Left ventricle myocardium inferior (tissue), 1 donor: ENCODE measurements around the gene BOK. TPM values are rescaled to one million over a fixed set of nuclear protein-coding genes. Genes with fewer than 3 reads are reported as not detected.
A peak's percentile ranks its signal among the peaks of the same experiment; 100 is the strongest.

Source experiments
- DNase-seq: peaks from one replicate; pipeline ENCODE4 v3.0.0-alpha.2; 2020
- H3K27ac ChIP-seq: fragments of 200-600 bp; replicated peaks from 2 replicates; pipeline ENCODE4 v1.8.0; 2021
- H3K27me3 ChIP-seq: fragments of 200-600 bp; 2 replicates; pipeline ENCODE4 v1.8.0; 2021; ENCODE audit warnings: low read depth
- H3K36me3 ChIP-seq: fragments of 200-600 bp; 2 replicates; pipeline ENCODE4 v1.8.0; 2021
- H3K4me1 ChIP-seq: fragments of 200-600 bp; 2 replicates; pipeline ENCODE4 v1.8.0; 2021
- H3K4me3 ChIP-seq: fragments of 200-600 bp; 2 replicates; pipeline ENCODE4 v1.8.0; 2021; ENCODE audit warnings: mild to moderate bottlenecking, moderate library complexity
- H3K9me3 ChIP-seq: fragments of 200-600 bp; replicated peaks from 2 replicates; pipeline ENCODE4 v1.8.0; 2021
- intact Hi-C: fragments of 100-400 bp; cut with micrococcal nuclease; formaldehyde crosslinking; loops from one replicate; pipeline ENCODE4 v1.11.0; 2022
- long read RNA-seq: library from polyadenylated mRNA; unstranded; transcript quantifications from one replicate; pipeline ENCODE4 v2.0.0, GENCODE V29; 2021
- total RNA-seq: library from RNA; stranded (reverse); fragmentation: NEBNext Ultra II Directional; extraction: Animal tissue kit (Norgen Biotek cat#: 25700); gene quantifications from one replicate; pipeline ENCODE4 v1.2.1, GENCODE V29; 2021
- TF ChIP-seq, protein P1 (sequence below): fragments of 200-600 bp; IDR thresholded peaks from 2 replicates; pipeline ENCODE4 v1.8.0; 2021; ENCODE audit warnings: antibody characterized with exemption, mild to moderate bottlenecking, borderline replicate concordance
- donor health status: DM: no; HTN: yes; CAD: no; lungs with severe emphysema.

The BOK gene
- 2.4 TPM for total RNA-seq
- long read RNA-seq, partial matches to known transcripts: 4 of 8 reads
- long read RNA-seq, other reads (novel, unspliced or antisense): 0 of 8 reads

- peak; percentile 51 for DNase-seq
- Histone ChIP-seq H3K4me1 (peaks cover 55% of the 10 kb centered on the region), H3K36me3 (no peaks in the 10 kb centered on the region), H3K27me3 (peaks cover 45% of the 10 kb centered on the region), H3K27ac (peak within 1 kb of the TSS; percentile 87), H3K4me3 (peak within 1 kb of the TSS; percentile 75), H3K9me3 (peaks cover 21% of the 10 kb centered on the region)
- TF ChIP-seq, protein P1, sequence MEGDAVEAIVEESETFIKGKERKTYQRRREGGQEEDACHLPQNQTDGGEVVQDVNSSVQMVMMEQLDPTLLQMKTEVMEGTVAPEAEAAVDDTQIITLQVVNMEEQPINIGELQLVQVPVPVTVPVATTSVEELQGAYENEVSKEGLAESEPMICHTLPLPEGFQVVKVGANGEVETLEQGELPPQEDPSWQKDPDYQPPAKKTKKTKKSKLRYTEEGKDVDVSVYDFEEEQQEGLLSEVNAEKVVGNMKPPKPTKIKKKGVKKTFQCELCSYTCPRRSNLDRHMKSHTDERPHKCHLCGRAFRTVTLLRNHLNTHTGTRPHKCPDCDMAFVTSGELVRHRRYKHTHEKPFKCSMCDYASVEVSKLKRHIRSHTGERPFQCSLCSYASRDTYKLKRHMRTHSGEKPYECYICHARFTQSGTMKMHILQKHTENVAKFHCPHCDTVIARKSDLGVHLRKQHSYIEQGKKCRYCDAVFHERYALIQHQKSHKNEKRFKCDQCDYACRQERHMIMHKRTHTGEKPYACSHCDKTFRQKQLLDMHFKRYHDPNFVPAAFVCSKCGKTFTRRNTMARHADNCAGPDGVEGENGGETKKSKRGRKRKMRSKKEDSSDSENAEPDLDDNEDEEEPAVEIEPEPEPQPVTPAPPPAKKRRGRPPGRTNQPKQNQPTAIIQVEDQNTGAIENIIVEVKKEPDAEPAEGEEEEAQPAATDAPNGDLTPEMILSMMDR: no peak
- intact Hi-C loops: no loop called here
Observed at GRCh38 chr2:241558532-241559322, at the start of gene BOK. TSS of gene BOK (plus strand) at chr2:241558745. CDS start at chr2:241559484, 739 bp downstream.

DNA sequence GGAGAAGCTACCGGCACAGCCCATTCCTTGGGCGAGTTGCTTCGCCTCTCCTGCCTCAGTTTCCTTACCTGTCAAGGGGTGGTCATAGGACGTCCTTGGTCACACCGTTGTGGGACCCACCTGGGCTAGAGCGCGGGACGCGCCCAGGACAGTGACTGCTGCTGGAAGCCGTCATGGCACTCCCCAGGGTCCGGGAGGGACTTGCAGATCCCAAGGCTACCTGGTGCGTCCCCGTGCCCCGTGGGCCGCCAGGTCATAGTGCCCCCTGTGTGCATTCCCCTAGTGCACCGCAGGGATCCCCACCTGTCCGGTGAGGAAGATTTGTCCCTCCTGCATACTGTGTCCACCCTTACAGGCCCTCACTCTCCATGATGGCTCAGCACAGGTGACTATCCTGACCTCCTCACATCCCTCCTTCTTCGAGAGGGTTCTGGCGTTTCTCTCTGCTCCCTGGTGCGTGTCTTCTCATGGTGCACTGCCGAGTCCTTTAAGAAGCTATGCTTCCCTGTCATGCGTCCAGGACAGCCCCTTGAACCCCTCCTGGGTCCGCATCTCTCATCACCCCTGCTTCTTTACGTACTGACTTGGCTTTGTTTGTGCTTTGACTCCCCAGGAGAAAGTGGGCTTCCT, 49.3 kb upstream of the BOK start:
- intact Hi-C loops: no loop called here
- Histone ChIP-seq H3K4me3 (peak overlapping the region; percentile 96), H3K36me3 (no peaks in the 10 kb centered on the region), H3K4me1 (peaks cover 45% of the 10 kb centered on the region), H3K27me3 (no peaks in the 10 kb centered on the region), H3K27ac (peak overlapping the region; percentile 93), H3K9me3 (no peaks in the 10 kb centered on the region)
- TF ChIP-seq, protein P1: no peak
- no peak for DNase-seq

DNA sequence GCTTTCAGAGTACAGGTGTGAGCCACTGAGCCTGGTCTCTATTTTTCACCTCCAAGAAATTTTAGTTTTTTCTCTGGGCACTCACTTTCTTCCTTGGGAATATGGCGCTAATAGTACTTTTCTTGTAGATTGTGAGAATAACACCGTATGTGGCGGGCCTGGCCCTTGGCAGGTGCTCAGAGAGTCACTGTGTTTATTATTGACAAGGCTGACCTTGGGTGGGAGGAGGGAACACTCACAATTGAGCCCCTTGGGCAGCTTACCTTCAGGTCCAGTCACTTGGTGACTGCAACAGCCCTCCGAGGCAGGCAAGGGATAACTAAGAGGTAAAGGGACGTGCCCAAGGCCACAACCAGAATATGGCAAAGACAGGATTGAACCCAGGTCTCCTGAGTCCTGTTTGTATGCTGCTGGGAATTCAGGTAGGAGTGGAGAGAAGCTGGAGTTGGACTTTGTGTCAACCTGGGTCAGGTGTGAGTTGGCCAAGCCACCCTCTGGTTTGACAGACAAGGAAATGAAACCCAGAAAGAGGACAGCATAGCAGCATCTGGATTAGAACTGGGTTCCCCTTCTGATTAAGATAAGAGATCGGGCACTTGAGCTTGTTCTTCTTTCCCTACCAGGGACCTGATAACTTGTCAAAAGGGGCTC, 47.3 kb upstream of the BOK start:
- intact Hi-C loops: no loop called here
- H3K36me3 ChIP-seq: no peaks in the 10 kb centered on the region
- peaks cover 32% of the 10 kb centered on the region for H3K4me1 ChIP-seq
- DNase-seq: no peak
- H3K27ac ChIP-seq: no peak overlapping the region
- H3K4me3 ChIP-seq: no peak overlapping the region
- no peaks in the 10 kb centered on the region for H3K9me3 ChIP-seq
- H3K27me3 ChIP-seq: no peaks in the 10 kb centered on the region
- TF ChIP-seq, protein P1: no peak

DNA sequence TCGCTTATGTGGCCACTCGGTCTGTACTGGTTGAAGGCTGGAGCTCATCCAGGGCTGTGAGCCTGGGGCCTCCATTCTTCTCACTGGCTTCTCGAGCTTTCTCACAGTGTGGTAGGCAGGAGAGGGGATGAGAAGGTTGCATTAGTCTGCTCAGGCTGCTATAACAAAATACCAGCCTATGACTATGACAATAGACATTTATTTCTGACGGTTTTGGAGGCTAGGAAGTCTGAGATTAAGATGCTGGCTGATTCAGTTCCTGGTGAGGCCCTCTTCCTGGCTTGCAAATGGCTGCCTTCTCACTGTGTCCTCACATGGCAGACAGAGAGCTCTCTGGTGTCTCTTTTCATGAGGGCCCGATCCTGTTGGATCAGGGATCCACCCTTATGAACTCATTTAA, 44.0 kb upstream of the BOK start:
- Histone ChIP-seq H3K27me3 (peaks cover 10% of the 10 kb centered on the region), H3K36me3 (no peaks in the 10 kb centered on the region), H3K27ac (no peak overlapping the region), H3K4me3 (no peak overlapping the region), H3K4me1 (peaks cover 2% of the 10 kb centered on the region), H3K9me3 (no peaks in the 10 kb centered on the region)
- DNase-seq: no peak
- TF ChIP-seq, protein P1: no peak
- intact Hi-C loops: no loop called here

DNA sequence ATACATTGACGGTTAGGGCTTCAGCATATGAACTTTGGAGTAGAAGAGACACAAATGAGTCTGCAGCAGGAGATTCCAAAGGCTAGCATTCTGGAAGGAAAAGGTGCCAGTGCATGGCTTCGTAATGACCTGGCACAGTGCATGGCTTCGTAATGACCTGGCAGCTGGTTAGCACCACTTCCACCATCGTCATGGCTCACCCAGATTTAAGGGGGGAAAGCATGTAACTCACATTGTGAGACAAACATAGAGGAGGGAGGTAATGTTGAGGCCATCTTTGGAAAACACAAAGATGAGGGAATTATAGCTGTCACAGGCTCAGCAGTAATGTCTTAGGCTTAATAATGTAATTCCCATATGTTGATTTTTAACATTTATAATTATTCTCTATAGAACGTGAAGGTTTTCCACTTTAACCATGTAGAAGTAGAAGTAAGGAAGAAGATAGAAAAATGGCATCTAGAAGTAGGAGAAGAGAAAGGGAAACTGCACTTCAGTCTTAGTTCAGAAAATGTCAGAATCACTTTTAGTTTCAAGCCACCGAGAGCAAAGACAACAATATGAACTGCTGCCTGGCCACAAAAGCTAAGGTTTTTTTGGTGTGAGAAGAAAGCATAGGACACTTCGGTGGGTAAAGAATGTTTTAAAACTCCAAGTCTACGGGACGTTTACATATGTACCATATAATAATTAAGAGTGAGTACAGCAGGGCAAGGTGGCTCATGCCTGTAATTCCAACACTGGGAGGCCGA, 43.4 kb upstream of the BOK start:
- Histone ChIP-seq H3K9me3 (no peaks in the 10 kb centered on the region), H3K4me1 (no peaks in the 10 kb centered on the region), H3K4me3 (no peak overlapping the region), H3K27me3 (peaks cover 16% of the 10 kb centered on the region), H3K27ac (no peak overlapping the region), H3K36me3 (no peaks in the 10 kb centered on the region)
- intact Hi-C loops: no loop called here
- TF ChIP-seq, protein P1: no peak
- no peak for DNase-seq
